Loucy (cell line): Measurements from ENCODE around the gene RHOU.

ENCODE experiments used
- EZH2phosphoT487 ChIP-seq: fragments of 200-600 bp; IDR thresholded peaks from 2 replicates; pipeline ENCODE4 v1.6.1; 2018; ENCODE audit warnings: antibody characterized with exemption, mild to moderate bottlenecking, moderate library complexity, borderline replicate concordance
- TF ChIP-seq, protein P1 (sequence below): fragments of 200-600 bp; sonication (generic); conservative IDR thresholded peaks from 2 replicates; pipeline ENCODE4 v1.5.1; 2014; ENCODE audit warnings: mild to moderate bottlenecking, antibody characterized with exemption, low read length

- TF ChIP-seq, protein P1, sequence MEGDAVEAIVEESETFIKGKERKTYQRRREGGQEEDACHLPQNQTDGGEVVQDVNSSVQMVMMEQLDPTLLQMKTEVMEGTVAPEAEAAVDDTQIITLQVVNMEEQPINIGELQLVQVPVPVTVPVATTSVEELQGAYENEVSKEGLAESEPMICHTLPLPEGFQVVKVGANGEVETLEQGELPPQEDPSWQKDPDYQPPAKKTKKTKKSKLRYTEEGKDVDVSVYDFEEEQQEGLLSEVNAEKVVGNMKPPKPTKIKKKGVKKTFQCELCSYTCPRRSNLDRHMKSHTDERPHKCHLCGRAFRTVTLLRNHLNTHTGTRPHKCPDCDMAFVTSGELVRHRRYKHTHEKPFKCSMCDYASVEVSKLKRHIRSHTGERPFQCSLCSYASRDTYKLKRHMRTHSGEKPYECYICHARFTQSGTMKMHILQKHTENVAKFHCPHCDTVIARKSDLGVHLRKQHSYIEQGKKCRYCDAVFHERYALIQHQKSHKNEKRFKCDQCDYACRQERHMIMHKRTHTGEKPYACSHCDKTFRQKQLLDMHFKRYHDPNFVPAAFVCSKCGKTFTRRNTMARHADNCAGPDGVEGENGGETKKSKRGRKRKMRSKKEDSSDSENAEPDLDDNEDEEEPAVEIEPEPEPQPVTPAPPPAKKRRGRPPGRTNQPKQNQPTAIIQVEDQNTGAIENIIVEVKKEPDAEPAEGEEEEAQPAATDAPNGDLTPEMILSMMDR, result no peak
- TF ChIP-seq EZH2phosphoT487, result no peak
These were observed 25.7 kb downstream of the RHOU start for GRCh38 chr1:228760979-228761378.
